H1 (cell line): ENCODE measurements around the gene ROR1. TPM values are rescaled to one million over a fixed set of nuclear protein-coding genes. Genes with fewer than 3 reads are reported as not detected.

Source experiments
- CTCF ChIA-PET: fragments of 300-600 bp; sonication (Branson Sonifier 250); formaldehyde crosslinking; loops from one replicate; lab custom pipeline; 2021; ENCODE audit not compliant: partially characterized antibody; lab: Charles Lee
- POLR2A ChIA-PET: fragments of 300-600 bp; sonication (Branson Sonifier 250); formaldehyde crosslinking; loops from one replicate; lab custom pipeline; 2021; ENCODE audit warnings: inconsistent platforms; ENCODE audit not compliant: partially characterized antibody; lab: Charles Lee
- DNase-seq, 2 experiments: peaks; one replicate each; pipeline versions ENCODE4 v3.0.0 to v3.0.0-alpha.2; 2010 to 2022; ENCODE audit warnings: low spot score in 2 of 2, low read depth in 1 of 2, mixed read lengths in 1 of 2
- FAIRE-seq: peaks from 2 replicates; lab custom pipeline; 2011; peaks lifted over from hg19 to GRCh38; lab: Jason Lieb, UNC
- H2AFZ ChIP-seq: 2 replicates; pipeline ENCODE4 v1.8.1; 2012; ENCODE audit warnings: low read length, inconsistent platforms
- H2AK5ac ChIP-seq: 2 replicates; pipeline ENCODE4 v1.6.1; 2013; ENCODE audit warnings: low read depth, low read length
- H2BK120ac ChIP-seq: replicated peaks from 2 replicates; pipeline ENCODE3; 2013; ENCODE audit warnings: low read depth, low read length, inconsistent platforms
- H2BK12ac ChIP-seq: 2 replicates; pipeline ENCODE4 v1.6.1; 2013; ENCODE audit warnings: low read depth, low read length
- H2BK15ac ChIP-seq: 2 replicates; pipeline ENCODE4 v1.6.1; 2013; ENCODE audit warnings: low read length
- H2BK20ac ChIP-seq: 2 replicates; pipeline ENCODE4 v1.6.1; 2013; ENCODE audit warnings: low read length
- H2BK5ac ChIP-seq: 2 replicates; pipeline ENCODE4 v1.6.1; 2013; ENCODE audit warnings: low read depth, low read length
- H3K14ac ChIP-seq: 2 replicates; pipeline ENCODE4 v1.6.1; 2013; ENCODE audit warnings: inconsistent platforms; ENCODE audit not compliant: insufficient read length
- H3K18ac ChIP-seq: 2 replicates; pipeline ENCODE4 v1.6.1; 2013; ENCODE audit warnings: low read length; ENCODE audit errors: extremely low read depth
- H3K23ac ChIP-seq: 2 replicates; pipeline ENCODE4 v1.6.1; 2013; ENCODE audit warnings: inconsistent platforms; ENCODE audit not compliant: insufficient read length
- H3K23me2 ChIP-seq: 2 replicates; pipeline ENCODE4 v1.6.1; 2013; ENCODE audit warnings: low read depth, low read length
- H3K27ac ChIP-seq: 2 replicates; pipeline ENCODE4 v1.6.1; 2011; ENCODE audit warnings: low read depth, low read length, inconsistent platforms
- H3K27me3 ChIP-seq, 4 experiments: replicated peaks in 1 of 4; 1 replicate in 1 of 4; 2 replicates in 3 of 4; pipeline versions ENCODE4 v1.6.1 to v1.8.1; 2011 to 2013; ENCODE audit warnings: low read length in 3 of 4, mild to moderate bottlenecking in 3 of 4, inconsistent platforms in 2 of 4, mixed read lengths in 2 of 4, moderate library complexity in 1 of 4; ENCODE audit not compliant: control insufficient read depth in 3 of 4, insufficient read depth in 3 of 4; ENCODE audit errors: extremely low read depth in 1 of 4
- H3K36me3 ChIP-seq, 4 experiments: 2 replicates each; pipeline versions ENCODE4 v1.6.1 to v1.8.1; 2011 to 2013; ENCODE audit warnings: mild to moderate bottlenecking in 4 of 4, low read length in 3 of 4, moderate library complexity in 2 of 4, control low read depth in 1 of 4, inconsistent platforms in 1 of 4; ENCODE audit not compliant: insufficient read depth in 4 of 4, control insufficient read depth in 2 of 4
- H3K4ac ChIP-seq: replicated peaks from 2 replicates; pipeline ENCODE3; 2013; ENCODE audit warnings: low read length, low read depth, mixed read lengths, inconsistent platforms; ENCODE audit not compliant: insufficient read length
- H3K4me1 ChIP-seq, 4 experiments: replicated peaks in 1 of 4; 1 replicate in 1 of 4; 2 replicates in 3 of 4; pipeline versions ENCODE4 v1.6.1 to v1.8.1; 2011 to 2013; ENCODE audit warnings: low read length in 3 of 4, inconsistent platforms in 2 of 4, mixed read lengths in 1 of 4; ENCODE audit not compliant: insufficient read depth in 4 of 4, control insufficient read depth in 3 of 4
- H3K4me2 ChIP-seq, 2 experiments: 2 replicates each; pipeline versions ENCODE4 v1.6.1 to v1.8.1; 2011 to 2013; ENCODE audit warnings: low read depth in 2 of 2, low read length in 2 of 2, control low read depth in 1 of 2, inconsistent platforms in 1 of 2, mild to moderate bottlenecking in 1 of 2; ENCODE audit not compliant: insufficient read depth in 1 of 2
- H3K4me3 ChIP-seq, 4 experiments: fragments of 200-600, 300-600 bp in 1 of 4; sonication (generic), shearing (Covaris generic), sonication (Bioruptor Twin) in 1 of 4; 2 replicates each; pipeline versions ENCODE4 v1.5.1 to v1.8.1; 2011 to 2016; ENCODE audit warnings: low read length in 4 of 4, low read depth in 3 of 4, control low read depth in 2 of 4, inconsistent platforms in 2 of 4, mild to moderate bottlenecking in 2 of 4, mixed read lengths in 1 of 4, moderate library complexity in 1 of 4; ENCODE audit not compliant: insufficient read depth in 2 of 4; ENCODE audit errors: extremely low read depth in 1 of 4
- H3K56ac ChIP-seq: replicated peaks from 2 replicates; pipeline ENCODE3; 2013; ENCODE audit warnings: low read depth, mild to moderate bottlenecking, mixed read lengths, low read length, inconsistent platforms; ENCODE audit not compliant: insufficient read length
- H3K79me1 ChIP-seq: 2 replicates; pipeline ENCODE4 v1.6.1; 2013; ENCODE audit warnings: low read depth, low read length, control low read depth
- H3K79me2 ChIP-seq, 2 experiments: 2 replicates each; pipeline versions ENCODE4 v1.6.1 to v1.8.1; 2012 to 2013; ENCODE audit warnings: low read length in 2 of 2, mild to moderate bottlenecking in 2 of 2, inconsistent platforms in 1 of 2; ENCODE audit not compliant: insufficient read depth in 2 of 2, control insufficient read depth in 1 of 2
- H3K9ac ChIP-seq, 4 experiments: replicated peaks in 1 of 4; 1 replicate in 1 of 4; 2 replicates in 3 of 4; pipeline versions ENCODE4 v1.6.1 to v1.8.1; 2011 to 2013; ENCODE audit warnings: low read depth in 3 of 4, low read length in 3 of 4, control low read depth in 2 of 4, mild to moderate bottlenecking in 2 of 4, moderate library complexity in 2 of 4, inconsistent platforms in 1 of 4; ENCODE audit errors: extremely low read depth in 1 of 4
- H3K9me3 ChIP-seq, 2 experiments: 2 replicates each; pipeline versions ENCODE4 v1.6.1 to v1.8.1; 2012 to 2013; ENCODE audit warnings: mild to moderate bottlenecking in 2 of 2, moderate library complexity in 2 of 2, control low read depth in 1 of 2, inconsistent platforms in 1 of 2, low read depth in 1 of 2, low read length in 1 of 2, mixed read lengths in 1 of 2; ENCODE audit not compliant: insufficient read depth in 2 of 2
- H4K20me1 ChIP-seq, 2 experiments: replicated peaks in 1 of 2; 2 replicates each; pipeline versions ENCODE3 to v1.8.1; 2011 to 2013; ENCODE audit warnings: inconsistent platforms in 2 of 2, low read length in 2 of 2, mild to moderate bottlenecking in 1 of 2; ENCODE audit not compliant: insufficient read depth in 2 of 2, control insufficient read depth in 1 of 2
- H4K5ac ChIP-seq: 2 replicates; pipeline ENCODE4 v1.6.1; 2013; ENCODE audit warnings: low read length, low read depth, mixed read lengths, inconsistent platforms; ENCODE audit not compliant: insufficient read length
- H4K8ac ChIP-seq: 2 replicates; pipeline ENCODE4 v1.8.0; 2013; ENCODE audit warnings: mild to moderate bottlenecking, moderate library complexity, low read length, inconsistent platforms; ENCODE audit not compliant: insufficient read depth; ENCODE audit errors: extremely low read depth
- H4K91ac ChIP-seq: replicated peaks from 2 replicates; pipeline ENCODE3; 2013; ENCODE audit warnings: low read length, mixed read lengths, inconsistent platforms; ENCODE audit not compliant: insufficient read length
- BACH1 ChIP-seq: IDR thresholded peaks from 2 replicates; pipeline ENCODE4 v1.6.1; 2012; ENCODE audit warnings: low read length, improper control_type of control experiment
- BCL11A ChIP-seq, 2 experiments: IDR thresholded peaks; one replicate each; pipeline ENCODE4 v1.6.1; 2011; ENCODE audit warnings: low read depth in 2 of 2, low read length in 2 of 2, mild to moderate bottlenecking in 2 of 2
- CBX8 ChIP-seq: fragments of 300-800, 300-1000 bp; sonication (generic); IDR thresholded peaks from 2 replicates; pipeline ENCODE4 v1.7.1; 2016; ENCODE audit warnings: low read depth, low read length, borderline replicate concordance
- GTF2F1 ChIP-seq: IDR thresholded peaks from 2 replicates; pipeline ENCODE4 v1.6.1; 2012; ENCODE audit warnings: low read depth, low read length, improper control_type of control experiment, borderline replicate concordance
- RNF2 ChIP-seq: fragments of 200-900, 300-1000 bp; sonication (generic); IDR thresholded peaks from 2 replicates; pipeline ENCODE4 v1.7.1; 2016; ENCODE audit warnings: borderline replicate concordance, low read depth, mild to moderate bottlenecking, antibody characterized with exemption, low read length; ENCODE audit not compliant: poor library complexity, severe bottlenecking; ENCODE audit errors: missing control alignments
- SAP30 ChIP-seq: fragments of 300-600 bp; sonication (generic); IDR thresholded peaks from 2 replicates; pipeline ENCODE4 v1.7.1; 2012; ENCODE audit warnings: low read length, moderate library complexity, mild to moderate bottlenecking, inconsistent platforms; ENCODE audit not compliant: insufficient read depth, insufficient replicate concordance
- SIRT6 ChIP-seq: IDR thresholded peaks from one replicate; pipeline ENCODE4 v1.7.1; 2012; ENCODE audit warnings: low read length, inconsistent platforms
- TCF12 ChIP-seq: IDR thresholded peaks from 2 replicates; pipeline ENCODE4 v1.6.1; 2011; ENCODE audit warnings: low read depth, mild to moderate bottlenecking, low read length
- WGBS, 2 experiments: shearing (Covaris generic) in 1 of 2; methylation state at CpG; one replicate each; pipeline versions ENCODE4 v1.1.6 to v1.1.7; 2013 to 2015; ENCODE audit warnings: low lambda C conversion rate in 2 of 2, mixed read lengths in 2 of 2, inconsistent platforms in 1 of 2, low coverage in 1 of 2, missing lambda C conversion rate in 1 of 2; ENCODE audit not compliant: insufficient replicate concordance in 2 of 2, insufficient coverage in 1 of 2, insufficient read length in 1 of 2; ENCODE audit errors: extremely low coverage in 1 of 2, missing lambda C conversion rate in 1 of 2; 5-methylcytosine and 5-hydroxymethylcytosine counted together
- polyA plus RNA-seq, 7 experiments: library from polyadenylated mRNA; depleted of rRNA in 3 of 7; stranded (reverse) in 5 of 7; unstranded in 2 of 7; fragments of >200 nt in 5 of 7; fragments of 200-250 nt in 2 of 7; gene quantifications; 1 replicate in 5 of 7; 2 replicates in 1 of 7; 4 replicates in 1 of 7; pipeline versions ENCODE4 v1.2.1 to v1.2.3, GENCODE V29; 2011 to 2013; ENCODE audit warnings: missing spikeins in 2 of 7, mixed read lengths in 2 of 7
- total RNA-seq: library from RNA; stranded (reverse); fragmentation: NEBNext Ultra II Directional; extraction: Animal tissue kit (Norgen Biotek cat#: 25700); gene quantifications from 2 replicates; pipeline ENCODE4 v1.2.1, GENCODE V29; 2021

ROR1 gene
- total and polyA plus RNA-seq, 2 of the 8 experiments (the other 6 are each of a cell fraction or from before 2014, with no cell fraction given): 33.6 to 73.6 TPM

DNA sequence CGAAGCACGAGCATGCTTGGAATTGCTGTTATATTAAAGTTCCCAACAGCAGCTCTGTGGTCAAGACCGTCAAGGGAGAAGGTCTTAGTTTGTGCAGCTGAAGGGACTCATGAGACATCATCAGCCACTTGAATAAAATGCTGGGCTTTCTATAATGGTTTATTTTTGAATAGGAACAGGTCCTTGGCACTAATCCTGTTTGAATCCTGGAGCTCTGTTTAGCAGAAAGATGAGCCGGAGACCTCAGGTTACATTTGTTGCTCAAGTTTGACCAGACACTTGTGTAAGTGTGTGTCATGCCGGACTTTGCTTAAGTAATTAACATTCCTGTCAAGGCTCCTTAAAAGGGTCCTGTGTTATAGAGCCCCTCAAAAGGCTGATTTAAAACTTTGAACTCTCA lies 186.5 kb downstream of the ROR1 start:
- WGBS, 2 experiments: 89% methylated on average over 5 of the region's 5 CpGs; no CpG with 5 or more reads in 1 of the 2 experiments
- no peak overlapping the region for H4K5ac ChIP-seq
- DNase-seq: no peak

More for the DNA sequence above, 186.5 kb downstream of the ROR1 start:
- Histone ChIP-seq H3K4me1 (peaks cover 0 to 3% (median 1%) of the 10 kb centered on the region in 4 experiments; a peak in 2 of 7 replicates), H3K9me3 (no peaks in the 10 kb centered on the region), H2BK120ac (no peak overlapping the region), H3K23ac (no peak overlapping the region), H4K20me1 (peaks cover 2 to 16% of the 10 kb centered on the region in 2 experiments), H3K4me2 (no peak overlapping the region), H3K4ac (no peak overlapping the region), H2BK5ac (no peak overlapping the region), H3K23me2 (no peaks in the 10 kb centered on the region; the same call in 1 of the 2 replicates)
- POLR2A ChIA-PET: no interaction called here
- no peak for TF ChIP-seq GTF2F1
- TF ChIP-seq RNF2: no peak
- no peak for TF ChIP-seq SAP30
- no peak for TF ChIP-seq SIRT6
- no peak for TF ChIP-seq CBX8
- TF ChIP-seq TCF12: no peak
- no peak for TF ChIP-seq BACH1
- TF ChIP-seq BCL11A (IDR thresholded peaks at IDR 0.05; ENCODE audit: low read depth in 2 of 2, low read length in 2 of 2): no peak
- TF ChIP-seq, all 59 proteins: peak for 0
- no peak overlapping the region for H3K14ac ChIP-seq
- H3K36me3 ChIP-seq: no peaks in the 10 kb centered on the region; a peak in 1 of 8 replicates
- no peak overlapping the region for H3K4me3 ChIP-seq
- no peak overlapping the region for H2BK12ac ChIP-seq
- FAIRE-seq: no peak
- no peak overlapping the region for H3K18ac ChIP-seq
- H4K91ac ChIP-seq: no peak overlapping the region
- no peak overlapping the region for H2BK15ac ChIP-seq
- H3K79me2 ChIP-seq: peaks cover 5 to 77% of the 10 kb centered on the region in 2 experiments; a peak in 3 of 4 replicates
- peaks cover 7% of the 10 kb centered on the region; the same call in 1 of the 2 replicates for H3K79me1 ChIP-seq
- H3K27ac ChIP-seq: no peak overlapping the region
- H2BK20ac ChIP-seq: no peak overlapping the region
- no peak overlapping the region for H2AFZ ChIP-seq
- CTCF ChIA-PET: interaction anchor here (0.5 kb wide), 1 partner anchor 865 kb away, joined by 3 read pairs; no protein-coding TSS in a partner anchor
- no peak overlapping the region for H2AK5ac ChIP-seq
- no peak overlapping the region for H3K56ac ChIP-seq
- no peak overlapping the region for H4K8ac ChIP-seq
- no peak overlapping the region for H3K9ac ChIP-seq
- no peaks in the 10 kb centered on the region for H3K27me3 ChIP-seq
